Measurements from ENCODE around the gene CPNE7.

Gene CPNE7

GRCh38 chr16:89575247-89576152, at the start of gene CPNE7:
CPNE7 (plus strand) TSS chr16:89575758; CDS start chr16:89575898, 140 bp downstream.
- DNase-seq: peak; percentile 7

- no peak for DNase-seq
These were observed 46.5 kb upstream of the CPNE7 start for GRCh38 chr16:89529097-89529496.

GRCh38 chr16:89530401-89531381, 44.9 kb upstream of the CPNE7 start:
- no peak for DNase-seq

DNA sequence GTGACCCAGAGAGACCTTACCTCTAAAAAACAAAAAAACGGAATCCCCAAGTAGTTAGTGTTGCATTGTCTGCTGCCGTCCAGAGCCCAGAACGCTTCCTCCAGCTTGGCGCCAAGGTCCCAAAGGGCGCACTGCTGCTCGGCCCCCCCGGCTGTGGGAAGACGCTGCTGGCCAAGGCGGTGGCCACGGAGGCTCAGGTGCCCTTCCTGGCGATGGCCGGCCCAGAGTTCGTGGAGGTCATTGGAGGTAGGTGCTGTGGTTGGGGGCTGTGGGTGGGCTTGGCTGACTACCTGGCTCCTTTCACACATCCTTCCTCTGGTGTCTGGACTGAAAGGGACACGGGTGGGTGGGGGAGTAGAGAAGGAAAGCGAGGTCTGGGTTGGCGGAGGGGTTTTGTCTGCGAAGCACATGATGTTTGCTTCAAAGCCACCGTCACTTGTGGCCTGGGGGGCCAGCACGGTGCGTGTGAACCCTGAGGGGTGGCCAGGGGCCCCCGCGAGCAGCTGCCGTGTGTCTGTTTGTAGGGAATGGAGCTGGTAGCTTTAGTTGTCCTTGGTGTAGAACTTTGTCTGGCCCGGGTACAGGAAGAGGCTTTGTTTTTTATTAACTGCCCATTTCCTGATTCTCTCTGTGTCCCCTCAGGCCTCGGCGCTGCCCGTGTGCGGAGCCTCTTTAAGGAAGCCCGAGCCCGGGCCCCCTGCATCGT, 43.6 kb upstream of the CPNE7 start:
- DNase-seq: no peak

DNA sequence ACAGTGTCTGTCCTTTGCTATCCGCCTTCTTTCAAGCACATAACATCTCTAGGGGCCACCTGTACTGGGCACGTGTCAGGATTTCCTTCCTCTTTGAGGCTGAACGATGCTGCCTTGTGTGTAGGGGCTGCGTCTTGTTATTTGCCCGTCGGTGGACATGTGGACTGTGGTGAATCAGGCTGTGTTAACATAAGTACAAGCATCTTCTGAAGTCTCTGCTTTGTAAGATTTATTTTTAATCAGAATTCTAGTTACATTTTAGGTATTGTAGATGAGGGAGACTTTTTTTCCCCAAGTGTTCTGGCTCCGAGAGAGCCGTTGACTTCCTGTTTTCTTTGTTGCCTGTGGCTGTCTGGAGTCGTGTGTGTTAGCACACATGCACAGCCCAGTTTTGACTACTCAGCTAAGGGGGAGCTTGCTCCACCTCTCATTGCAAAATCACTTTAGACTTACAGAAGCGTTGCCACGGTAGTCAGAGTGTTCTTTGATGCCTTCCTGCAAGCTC, 41.3 kb upstream of the CPNE7 start:
- DNase-seq: peak; percentile 51

- no peak for DNase-seq
These were observed 39.2 kb upstream of the CPNE7 start for GRCh38 chr16:89536371-89536770.

- DNase-seq: no peak
These were observed 38.5 kb upstream of the CPNE7 start for GRCh38 chr16:89536886-89537548.

- DNase-seq: no peak
These were observed 38.0 kb upstream of the CPNE7 start for GRCh38 chr16:89537549-89537925.

GRCh38 chr16:89538286-89538685, 37.3 kb upstream of the CPNE7 start:
- no peak for DNase-seq

DNA sequence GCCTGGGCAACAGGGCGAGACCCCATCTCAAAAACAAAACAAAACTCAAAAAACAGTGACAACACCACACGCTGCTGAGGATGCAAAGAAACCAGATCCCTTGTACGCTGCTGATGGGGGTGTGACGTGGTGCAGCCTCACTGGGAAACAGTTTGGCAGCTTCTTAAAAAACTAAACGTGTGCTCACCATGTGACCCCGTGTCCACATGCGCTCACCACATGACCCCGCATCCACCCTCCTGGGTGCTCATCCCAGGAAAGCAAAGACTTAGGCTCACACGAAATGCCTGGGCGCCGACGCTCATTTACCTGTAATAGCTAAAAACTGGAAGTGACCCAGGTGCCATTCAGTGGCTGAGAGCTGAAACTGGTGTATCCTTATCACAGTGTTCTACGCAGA, 35.0 kb upstream of the CPNE7 start:
- DNase-seq: no peak

- no peak for DNase-seq
These were observed 33.8 kb upstream of the CPNE7 start for GRCh38 chr16:89541792-89542191.

DNA sequence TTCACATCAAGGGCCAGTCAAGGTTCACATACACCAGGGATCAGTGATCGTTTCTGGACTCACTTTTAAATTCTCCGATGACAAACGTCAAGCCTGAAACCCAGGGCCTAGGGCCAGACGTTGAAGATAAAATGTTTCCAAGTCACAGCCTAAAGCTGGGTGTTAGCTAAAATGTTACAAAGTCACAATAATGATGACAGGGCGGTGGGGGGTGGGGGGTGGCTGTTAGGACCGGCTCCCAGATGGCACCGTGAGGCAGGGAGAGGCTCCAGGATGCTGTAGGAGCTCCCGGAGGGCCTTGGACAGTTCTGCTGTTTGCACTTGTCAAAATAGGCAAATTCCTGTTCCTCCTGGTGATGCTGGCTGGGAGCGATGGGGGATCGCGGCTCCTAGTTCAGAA, 31.4 kb upstream of the CPNE7 start:
- DNase-seq: no peak

- no peak for DNase-seq
These were observed 30.9 kb upstream of the CPNE7 start for GRCh38 chr16:89544713-89545043.

GRCh38 chr16:89545044-89545830, 30.3 kb upstream of the CPNE7 start:
- DNase-seq: no peak

GRCh38 chr16:89545831-89546574, 29.6 kb upstream of the CPNE7 start:
- DNase-seq: no peak

DNA sequence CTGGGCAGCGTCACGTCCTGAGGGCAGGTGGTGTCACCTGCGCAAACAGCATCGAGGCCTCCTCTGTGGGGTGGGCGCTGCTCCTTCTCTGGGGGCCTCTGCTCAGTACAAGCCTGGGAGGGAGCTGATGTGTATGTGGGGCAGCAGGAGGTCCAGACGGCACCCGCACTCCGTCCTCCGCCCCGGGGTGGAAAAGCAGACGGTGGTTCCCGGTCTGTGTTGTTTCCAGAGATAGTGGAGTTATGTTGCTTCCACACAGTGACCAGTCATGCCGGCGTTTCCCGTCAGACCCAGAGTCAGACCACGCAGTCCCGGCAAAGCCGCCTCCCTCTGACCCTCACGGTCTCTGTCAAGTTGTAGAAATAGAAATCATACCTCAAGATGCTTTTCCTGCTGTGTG, 28.8 kb upstream of the CPNE7 start:
- no peak for DNase-seq

DNA sequence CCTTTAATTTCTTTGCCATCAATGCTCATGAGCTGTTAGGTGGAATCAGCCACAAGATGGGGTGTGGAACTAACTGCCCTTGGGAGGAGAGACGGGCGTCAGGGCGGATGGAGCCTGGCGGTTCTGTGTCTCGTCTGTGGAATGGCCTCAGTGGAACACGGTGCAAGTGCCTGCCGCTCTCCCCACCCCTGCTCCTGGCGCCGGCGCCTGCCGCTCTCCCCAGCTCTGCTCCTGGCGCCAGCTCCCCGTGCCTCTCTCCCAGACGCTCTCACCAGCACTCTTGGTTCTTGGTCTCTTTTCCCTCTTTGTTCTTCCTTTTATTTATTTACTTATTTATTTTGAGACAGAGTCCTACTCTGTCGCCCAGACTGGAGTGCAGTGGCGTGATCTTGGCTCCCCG, 28.3 kb upstream of the CPNE7 start:
- no peak for DNase-seq

- DNase-seq: no peak
These were observed 27.7 kb upstream of the CPNE7 start for GRCh38 chr16:89547860-89548259.

DNA sequence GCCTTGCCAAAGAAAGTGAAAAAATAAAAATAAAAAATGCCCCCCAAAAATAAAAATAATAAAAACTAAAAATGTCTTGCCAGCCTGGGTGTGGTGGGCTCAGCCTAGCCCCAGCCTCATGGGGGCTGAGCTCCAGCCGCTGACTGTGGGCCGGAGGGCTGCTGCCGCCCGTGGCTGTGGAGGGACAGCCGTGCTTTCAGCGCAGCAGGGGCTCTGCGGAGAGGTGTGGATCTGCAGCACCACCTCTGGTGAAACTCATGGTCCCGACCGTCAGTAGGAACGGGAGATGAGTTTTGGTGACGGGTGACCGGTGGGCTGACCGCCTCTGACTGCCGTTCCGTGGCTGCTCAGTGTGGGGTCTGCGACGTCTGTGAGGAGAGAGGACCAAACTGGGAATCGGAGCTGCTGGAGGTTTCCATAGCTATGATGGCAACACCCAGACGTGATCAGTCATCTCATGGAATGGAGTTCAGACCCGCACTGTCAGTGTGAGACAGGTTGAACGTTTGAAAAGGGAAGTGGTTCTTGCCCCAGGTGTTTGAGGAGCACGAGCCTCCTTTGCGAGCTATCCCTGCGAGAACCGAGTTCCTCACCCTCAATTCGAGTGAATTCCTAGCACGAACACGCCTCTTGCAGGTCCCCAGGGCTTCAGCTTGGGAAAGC, 27.1 kb upstream of the CPNE7 start:
- no peak for DNase-seq

DNA sequence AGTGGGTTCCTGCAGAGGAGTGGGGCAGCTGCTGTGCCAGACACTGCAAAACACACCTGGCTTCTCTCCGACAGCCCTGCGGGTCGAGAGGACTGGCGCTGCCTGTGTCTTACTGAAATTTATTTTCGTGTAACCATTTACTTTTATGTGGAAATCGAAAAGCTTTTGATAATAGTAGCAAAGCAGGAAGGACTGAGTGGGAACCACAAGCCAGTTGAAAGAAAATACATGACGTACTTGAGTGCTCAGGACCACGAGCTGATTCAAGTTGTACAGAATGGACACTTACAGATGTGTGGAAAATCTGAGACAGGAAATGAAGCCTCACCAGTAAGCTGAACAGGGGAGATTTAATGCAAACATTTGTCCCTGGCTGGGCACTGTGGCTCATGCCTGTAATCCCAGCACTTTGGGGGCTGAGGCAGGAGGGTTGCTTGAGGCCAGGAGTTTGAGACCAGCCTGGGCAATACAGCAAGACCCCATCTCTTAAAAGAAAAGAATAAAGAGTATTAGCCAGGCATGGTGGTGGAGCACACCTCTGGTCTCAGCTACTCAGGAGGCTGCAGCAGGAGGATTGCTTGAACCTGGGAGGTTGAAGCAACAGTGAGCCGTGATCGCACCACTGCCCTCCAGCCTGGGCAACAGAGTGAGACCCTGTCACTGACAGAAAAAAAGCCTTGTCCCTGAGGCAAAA, 26.4 kb upstream of the CPNE7 start:
- peak; percentile 34 for DNase-seq
